ENCODE measurements around the gene MTHFS. TPM values are rescaled to one million over a fixed set of nuclear protein-coding genes. Genes with fewer than 3 reads are reported as not detected.

Gene MTHFS
- total RNA-seq, 2 donors from 2014 or later, result 6.9 to 18.1 TPM

DNA sequence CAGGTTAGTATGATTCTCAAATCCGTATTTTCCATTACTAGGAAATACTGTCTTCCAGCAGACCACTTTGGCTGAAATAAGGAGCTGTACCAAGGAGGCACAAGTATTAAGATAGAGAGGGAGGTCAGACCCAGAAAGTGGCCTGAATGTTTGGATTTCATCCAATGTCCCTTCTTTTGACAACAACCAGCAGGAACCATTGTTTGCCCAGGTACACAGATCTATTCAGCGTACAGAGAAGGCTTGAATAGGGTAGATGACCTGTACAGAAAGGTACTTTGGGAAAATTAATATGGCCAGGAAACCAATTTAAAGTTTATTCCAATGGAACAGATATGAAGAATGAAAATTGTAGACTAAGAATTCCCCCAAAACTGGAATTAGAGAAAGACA is 12.6 kb downstream of the MTHFS start:
- intact Hi-C loops (cut with DNase I), result no loop called here
- DNase-seq (ENCODE audit: low spot score), result no peak

DNA sequence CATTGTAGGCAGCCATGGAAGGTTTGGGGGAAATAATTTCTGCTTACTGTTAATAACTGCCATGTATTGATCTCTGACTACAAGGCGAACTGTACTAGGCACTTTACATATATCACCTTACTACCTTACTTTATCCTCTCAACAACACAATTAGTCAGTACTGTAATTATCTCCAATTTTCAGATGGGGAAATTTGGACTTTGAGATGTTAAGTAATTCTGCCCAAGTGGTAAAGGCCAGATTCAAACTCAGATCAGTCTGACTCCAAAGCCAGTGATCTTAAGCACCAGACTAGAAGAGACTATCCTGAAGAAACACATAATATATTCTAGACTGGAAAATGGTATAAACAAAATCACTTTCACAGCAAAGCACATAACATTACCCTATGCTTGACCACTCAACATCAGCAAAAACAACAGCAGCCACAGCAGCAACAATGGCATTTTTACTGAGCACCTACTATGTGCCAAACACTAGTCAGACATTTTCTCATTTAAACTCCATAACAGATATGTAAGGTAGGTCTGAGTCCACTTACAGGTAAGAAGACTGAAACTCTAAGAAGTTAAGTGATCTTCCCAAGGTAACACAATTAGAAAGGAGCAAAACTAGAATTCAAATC is 13.1 kb downstream of the MTHFS start:
- intact Hi-C loops (cut with DNase I), result no loop called here
- DNase-seq (ENCODE audit: low spot score), result no peak

- intact Hi-C loops (cut with DNase I), result no loop called here
- DNase-seq (ENCODE audit: low spot score), result no peak
These were observed 15.1 kb downstream of the MTHFS start for GRCh38 chr15:79881668-79882067.

- intact Hi-C loops (cut with DNase I), result no loop called here
- DNase-seq (ENCODE audit: low spot score), result no peak
These were observed 15.6 kb downstream of the MTHFS start for GRCh38 chr15:79881254-79881653.

DNA sequence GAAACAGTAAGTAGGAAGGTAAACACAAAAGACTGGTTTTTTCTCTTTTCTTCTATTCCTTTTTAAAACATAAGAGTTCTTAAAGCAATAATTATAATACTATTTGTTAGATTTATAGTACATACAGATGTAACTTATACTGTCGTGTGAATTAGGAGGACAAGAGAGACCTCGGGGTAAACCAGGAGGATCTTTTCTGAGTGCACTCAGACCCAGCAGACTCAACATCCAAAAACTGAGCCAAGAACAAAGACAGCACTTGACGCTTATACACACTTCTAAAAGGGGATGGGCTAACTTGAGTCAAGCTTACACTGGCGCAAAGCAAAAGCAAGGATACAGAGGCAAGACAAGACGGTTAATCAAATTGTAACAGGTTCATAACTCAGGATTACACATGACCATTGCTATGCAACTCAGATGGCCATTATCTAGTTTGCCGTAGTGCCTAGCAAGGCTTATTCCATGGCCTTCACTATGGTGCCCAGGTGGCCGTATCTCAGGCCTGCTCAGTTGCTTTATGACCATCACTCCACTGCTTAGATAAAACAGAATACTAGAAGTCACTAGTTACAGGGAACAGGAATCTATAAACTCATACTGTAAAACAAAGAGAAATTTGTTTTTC is 18.6 kb downstream of the MTHFS start:
- DNase-seq (ENCODE audit: low spot score), result no peak
- intact Hi-C loops (cut with DNase I), result loop anchor here in 1 of 2 donors (5.0 kb wide), 1 partner anchor 89 kb away; no protein-coding TSS in a partner anchor

DNA sequence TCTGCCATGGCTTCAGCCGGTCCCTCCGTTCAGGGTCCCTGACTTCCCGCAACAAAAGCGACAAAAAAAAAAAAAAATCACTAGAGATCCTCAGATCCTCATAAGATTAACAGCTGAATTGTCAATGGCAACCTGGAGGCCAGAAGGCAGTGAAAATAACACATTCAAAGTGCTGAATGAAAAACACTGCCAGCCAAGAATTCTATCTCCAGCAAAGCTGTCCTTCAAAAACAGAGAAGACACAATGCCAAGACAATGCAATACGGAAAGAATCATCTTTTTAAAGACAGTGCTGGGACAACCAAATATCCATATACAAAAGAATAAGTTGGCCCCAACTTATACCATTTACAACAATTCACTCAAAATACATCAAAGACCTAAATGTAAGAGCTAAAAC is 21.6 kb downstream of the MTHFS start:
- intact Hi-C loops (cut with DNase I), result loop anchor here in 1 of 2 donors (5.0 kb wide), 1 partner anchor 92 kb away; no protein-coding TSS in a partner anchor

GRCh38 chr15:79874242-79874641 is 22.6 kb downstream of the MTHFS start:
- DNase-seq (ENCODE audit: low spot score), result no peak
- intact Hi-C loops (cut with DNase I), result no loop called here

More for the DNA sequence above, 21.6 kb downstream of the MTHFS start:
- no peak for DNase-seq (ENCODE audit: low spot score)

DNA sequence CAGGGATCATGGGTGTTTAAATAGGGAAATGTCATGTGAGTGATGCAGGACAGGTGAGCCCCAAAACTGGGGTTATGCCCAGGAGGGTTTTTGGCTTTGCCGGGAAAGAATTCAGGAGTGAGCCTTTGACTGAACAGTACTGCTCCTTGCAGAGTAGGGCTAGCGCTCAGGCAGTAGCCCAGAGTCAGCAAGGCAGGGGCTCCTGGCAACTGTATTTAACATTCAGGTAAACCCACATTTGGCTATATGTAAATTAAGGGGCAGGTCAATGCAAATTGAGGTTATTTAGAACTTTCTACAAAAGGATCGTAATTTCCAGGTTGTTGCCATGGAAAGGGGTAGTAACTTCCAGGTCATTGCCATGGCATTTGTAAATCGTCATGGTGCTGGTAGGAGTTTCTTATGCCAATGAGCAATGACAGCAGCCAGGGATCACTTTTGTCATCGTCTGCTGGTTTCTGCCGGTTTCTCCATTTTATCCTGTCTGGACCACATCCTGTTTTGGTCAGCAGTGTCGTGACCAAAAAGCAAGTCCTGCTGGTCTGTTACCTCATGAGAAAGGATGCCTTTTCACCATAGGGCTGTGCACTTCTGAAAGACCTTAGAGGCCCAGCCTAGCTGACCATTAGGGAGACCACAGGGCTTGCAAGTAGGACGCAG is 24.3 kb downstream of the MTHFS start:
- no peak for DNase-seq (ENCODE audit: low spot score)
- intact Hi-C loops (cut with DNase I), result no loop called here

DNA sequence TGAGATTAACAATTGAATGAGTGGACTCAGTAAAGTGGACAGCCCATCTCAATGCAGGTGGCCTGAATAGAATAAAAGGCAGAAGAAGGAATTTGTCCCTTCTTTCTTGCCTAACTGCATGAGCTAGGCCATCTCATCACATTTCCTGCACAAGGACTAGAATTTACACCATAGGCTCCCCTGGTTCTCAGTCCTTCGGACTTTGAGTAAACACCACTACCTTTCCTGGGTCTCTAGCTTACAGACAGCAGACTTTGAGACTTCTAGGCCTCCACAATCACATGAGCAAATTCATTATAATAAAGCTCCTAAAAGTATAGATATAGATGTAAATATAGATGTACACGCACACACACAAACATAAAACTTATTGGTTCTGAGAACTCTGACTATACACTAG is 28.3 kb downstream of the MTHFS start:
- intact Hi-C loops (cut with DNase I), result no loop called here
- no peak for DNase-seq (ENCODE audit: low spot score)

GRCh38 chr15:79863886-79864285 is 32.9 kb downstream of the MTHFS start:
- intact Hi-C loops (cut with DNase I), result no loop called here
- no peak for DNase-seq (ENCODE audit: low spot score)

- DNase-seq (ENCODE audit: low spot score), result no peak
- intact Hi-C loops (cut with DNase I), result no loop called here
These were observed 34.6 kb downstream of the MTHFS start for GRCh38 chr15:79862191-79862590.

- intact Hi-C loops (cut with DNase I), result no loop called here
- DNase-seq (ENCODE audit: low spot score), result no peak
These were observed 36.2 kb downstream of the MTHFS start for GRCh38 chr15:79860661-79861060.

DNA sequence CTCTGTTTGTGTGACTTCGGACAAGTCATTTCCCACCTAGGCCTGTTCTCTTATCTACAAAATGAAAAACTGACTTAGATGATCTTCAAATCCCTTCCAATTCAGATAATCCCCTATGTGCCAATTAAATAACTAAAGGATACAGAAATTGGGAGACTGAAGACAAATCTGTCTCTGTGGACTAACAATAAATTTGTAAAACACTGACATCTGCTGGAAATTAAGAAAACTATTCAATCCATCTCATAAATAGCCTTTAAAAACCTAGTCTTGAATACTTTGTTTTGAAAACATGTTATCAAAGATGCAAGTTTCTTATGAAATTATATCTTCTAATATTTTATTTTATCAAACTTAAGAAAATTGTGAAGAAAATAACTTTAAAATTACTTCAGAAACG is 38.3 kb downstream of the MTHFS start:
- DNase-seq (ENCODE audit: low spot score), result no peak
- intact Hi-C loops (cut with DNase I), result loop anchor here in 1 of 2 donors (10.0 kb wide), 1 partner anchor 474 kb away; no protein-coding TSS in a partner anchor

- intact Hi-C loops (cut with DNase I), result loop anchor here (5.0 to 10.0 kb wide), 2 partner anchors 469 to 471 kb away; no protein-coding TSS in a partner anchor
- DNase-seq (ENCODE audit: low spot score), result peak; percentile 79
These were observed 43.1 kb downstream of the MTHFS start for GRCh38 chr15:79853492-79854328.

GRCh38 chr15:79849789-79850188 is 47.0 kb downstream of the MTHFS start:
- no peak for DNase-seq (ENCODE audit: low spot score)
- intact Hi-C loops (cut with DNase I), result loop anchor here (5.0 to 10.0 kb wide), 2 partner anchors 465 to 467 kb away; no protein-coding TSS in a partner anchor

DNA sequence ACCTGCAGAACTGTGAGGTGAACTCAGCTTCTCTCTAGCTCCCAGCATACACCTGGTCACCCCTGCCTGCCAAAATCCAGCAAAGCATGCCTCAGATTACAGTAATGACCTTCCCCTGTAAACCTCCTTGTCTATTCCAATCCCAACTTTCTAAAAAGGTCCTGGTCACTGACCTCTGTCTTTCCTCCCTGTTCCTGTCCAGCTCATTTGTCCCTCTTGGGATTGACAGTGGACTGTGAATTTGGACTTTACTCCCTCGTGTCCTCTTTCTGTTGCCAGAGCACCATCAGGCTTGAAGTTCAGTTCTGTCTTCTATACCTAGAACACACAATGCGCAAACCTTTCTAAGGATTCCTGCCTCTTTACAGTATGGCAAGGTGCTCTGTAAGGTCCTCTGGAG is 50.3 kb downstream of the MTHFS start:
- no peak for DNase-seq (ENCODE audit: low spot score)
- intact Hi-C loops (cut with DNase I), result no loop called here

GRCh38 chr15:79844221-79844620 is 52.6 kb downstream of the MTHFS start:
- DNase-seq (ENCODE audit: low spot score), result no peak

GRCh38 chr15:79837846-79838245 is 59.0 kb downstream of the MTHFS start:
- intact Hi-C loops (cut with DNase I), result no loop called here
- DNase-seq (ENCODE audit: low spot score), result no peak

More at GRCh38 chr15:79844221-79844620, 52.6 kb downstream of the MTHFS start:
- intact Hi-C loops (cut with DNase I), result no loop called here

- intact Hi-C loops (cut with DNase I), result no loop called here
- DNase-seq (ENCODE audit: low spot score), result no peak
These were observed 62.3 kb downstream of the MTHFS start for GRCh38 chr15:79834495-79834894.
